ENCODE measurements around the gene ADAM17. TPM values are rescaled to one million over a fixed set of nuclear protein-coding genes. Genes with fewer than 3 reads are reported as not detected.

The ADAM17 gene
- total RNA-seq, 4 donors from 2014 or later = 12.9 to 17.7 (median 14.9) TPM

GRCh38 chr2:9525266-9525665 lies 30.4 kb downstream of the ADAM17 start:
- Histone ChIP-seq H3K36me3 (peaks cover 11 to 85% (median 43%) of the 10 kb centered on the region in 4 donors), H3K4me1 (no peaks in the 10 kb centered on the region), H3K4me3 (no peak overlapping the region), H3K27ac (replicated peaks in 1 of 4) (no peak overlapping the region), H3K27me3 (no peaks in the 10 kb centered on the region), H3K9me3 (no peaks in the 10 kb centered on the region)
- DNase-seq (ENCODE audit: extremely low spot score) = no peak
- intact Hi-C loops (cut with DNase I) = no loop called here
- WGBS = 75% methylated on average over 2 of the region's 2 CpGs
- no peak for TF ChIP-seq POLR2A (IDR thresholded peaks at IDR 0.05; ENCODE audit: low read depth)
- TF ChIP-seq CTCF (IDR thresholded peaks at IDR 0.05) = no peak
- TF ChIP-seq POLR2AphosphoS5 (IDR thresholded peaks at IDR 0.05) = no peak
- TF ChIP-seq EP300 (IDR thresholded peaks at IDR 0.05) = no peak

GRCh38 chr2:9524291-9524690 lies 31.3 kb downstream of the ADAM17 start:
- Histone ChIP-seq H3K27ac (replicated peaks in 1 of 4) (no peak overlapping the region), H3K36me3 (peaks cover 18 to 85% (median 52%) of the 10 kb centered on the region in 4 donors), H3K4me3 (no peak overlapping the region), H3K9me3 (no peaks in the 10 kb centered on the region), H3K4me1 (no peaks in the 10 kb centered on the region), H3K27me3 (no peaks in the 10 kb centered on the region)
- 90% methylated on average over 8 of the region's 8 CpGs for WGBS
- intact Hi-C loops (cut with DNase I) = no loop called here
- no peak for TF ChIP-seq EP300 (IDR thresholded peaks at IDR 0.05)
- no peak for TF ChIP-seq POLR2AphosphoS5 (IDR thresholded peaks at IDR 0.05)
- no peak for TF ChIP-seq POLR2A (IDR thresholded peaks at IDR 0.05; ENCODE audit: low read depth)
- TF ChIP-seq CTCF (IDR thresholded peaks at IDR 0.05) = no peak
- no peak for DNase-seq (ENCODE audit: extremely low spot score)

GRCh38 chr2:9519250-9519649 lies 36.4 kb downstream of the ADAM17 start:
- H3K36me3 ChIP-seq = peaks cover 18 to 88% (median 65%) of the 10 kb centered on the region in 4 donors
- H3K4me3 ChIP-seq = no peak overlapping the region
- no peaks in the 10 kb centered on the region for H3K4me1 ChIP-seq
- intact Hi-C loops (cut with DNase I) = no loop called here
- no peak for TF ChIP-seq EP300 (IDR thresholded peaks at IDR 0.05)
- TF ChIP-seq POLR2A (IDR thresholded peaks at IDR 0.05; ENCODE audit: low read depth) = no peak
- no peak for TF ChIP-seq CTCF (IDR thresholded peaks at IDR 0.05)
- no peak for TF ChIP-seq POLR2AphosphoS5 (IDR thresholded peaks at IDR 0.05)
- 95% methylated on average over 2 of the region's 2 CpGs for WGBS
- no peaks in the 10 kb centered on the region for H3K9me3 ChIP-seq
- no peak overlapping the region for H3K27ac ChIP-seq (replicated peaks in 1 of 4)
- H3K27me3 ChIP-seq = no peaks in the 10 kb centered on the region
- DNase-seq (ENCODE audit: extremely low spot score) = no peak

GRCh38 chr2:9518780-9519179 lies 36.9 kb downstream of the ADAM17 start:
- Histone ChIP-seq H3K4me3 (no peak overlapping the region), H3K9me3 (no peaks in the 10 kb centered on the region), H3K4me1 (no peaks in the 10 kb centered on the region), H3K27ac (replicated peaks in 1 of 4) (no peak overlapping the region), H3K27me3 (no peaks in the 10 kb centered on the region), H3K36me3 (peaks cover 18 to 86% (median 62%) of the 10 kb centered on the region in 4 donors)
- WGBS = 94% methylated on average over 6 of the region's 7 CpGs
- intact Hi-C loops (cut with DNase I) = no loop called here
- no peak for TF ChIP-seq POLR2A (IDR thresholded peaks at IDR 0.05; ENCODE audit: low read depth)
- no peak for TF ChIP-seq EP300 (IDR thresholded peaks at IDR 0.05)
- TF ChIP-seq CTCF (IDR thresholded peaks at IDR 0.05) = no peak
- no peak for TF ChIP-seq POLR2AphosphoS5 (IDR thresholded peaks at IDR 0.05)
- no peak for DNase-seq (ENCODE audit: extremely low spot score)

- H3K27ac ChIP-seq (replicated peaks in 1 of 4) = no peak overlapping the region
- no peak for TF ChIP-seq POLR2AphosphoS5 (IDR thresholded peaks at IDR 0.05)
- TF ChIP-seq CTCF (IDR thresholded peaks at IDR 0.05) = no peak
- TF ChIP-seq EP300 (IDR thresholded peaks at IDR 0.05) = no peak
- no peak for TF ChIP-seq POLR2A (IDR thresholded peaks at IDR 0.05; ENCODE audit: low read depth)
- H3K27me3 ChIP-seq = no peaks in the 10 kb centered on the region
- WGBS = 89% methylated on average over 3 of the region's 3 CpGs
- DNase-seq (ENCODE audit: extremely low spot score) = no peak
- H3K4me3 ChIP-seq = no peak overlapping the region
- H3K36me3 ChIP-seq = peaks cover 20 to 86% (median 65%) of the 10 kb centered on the region in 4 donors
- H3K9me3 ChIP-seq = no peaks in the 10 kb centered on the region
- H3K4me1 ChIP-seq = no peaks in the 10 kb centered on the region
- intact Hi-C loops (cut with DNase I) = no loop called here
These were observed 37.5 kb downstream of the ADAM17 start for GRCh38 chr2:9518163-9518562.

All from esophagus muscularis mucosa (tissue), 4 donors.